GM10248 (cell line): ENCODE data around the gene TMEM212.

Experiments used
- CTCF ChIA-PET: fragments of 300-600 bp; sonication (Branson Sonifier 250); formaldehyde crosslinking; extraction: SDS; loops from one replicate; lab custom pipeline; 2021; ENCODE audit warnings: antibody characterized with exemption; lab: Yijun Ruan, JAX
- POLR2A ChIA-PET: fragments of 350-650 bp; sonication (Branson Sonifier 250); formaldehyde crosslinking; extraction: SDS; loops from one replicate; lab custom pipeline; 2020; ENCODE audit warnings: antibody characterized with exemption; lab: Yijun Ruan, JAX
- DNase-seq: peaks from one replicate; pipeline ENCODE4 v3.0.0; 2012; ENCODE audit errors: extremely low spot score
- TF ChIP-seq, protein P1 (sequence below): IDR thresholded peaks from 2 replicates; pipeline ENCODE4 v1.5.1; 2012; ENCODE audit warnings: mild to moderate bottlenecking, low read depth; ENCODE audit errors: extremely low read depth, missing control alignments, control extremely low read depth

TMEM212 gene

DNA sequence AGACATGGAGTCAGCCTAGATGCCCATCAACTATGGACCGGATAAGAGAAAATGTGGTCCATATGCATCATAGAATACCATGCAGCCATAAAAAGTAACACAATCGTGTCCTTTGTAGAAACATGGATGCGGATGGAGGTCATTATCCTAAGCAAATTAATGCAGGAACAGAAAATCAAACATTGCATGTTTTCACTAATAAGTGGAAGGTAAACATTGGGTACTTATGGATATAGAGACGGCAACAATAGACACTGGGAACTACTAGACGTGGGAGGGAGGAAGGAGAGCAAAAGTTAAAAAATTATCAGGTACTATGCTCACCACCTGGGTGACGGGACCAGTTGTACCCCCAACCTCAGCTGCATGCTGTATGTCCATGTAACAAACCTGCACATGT lies 35.3 kb upstream of the TMEM212 start:
- no peak for DNase-seq
- CTCF ChIA-PET: no interaction called here
- POLR2A ChIA-PET: no interaction called here
- TF ChIP-seq, protein P1, sequence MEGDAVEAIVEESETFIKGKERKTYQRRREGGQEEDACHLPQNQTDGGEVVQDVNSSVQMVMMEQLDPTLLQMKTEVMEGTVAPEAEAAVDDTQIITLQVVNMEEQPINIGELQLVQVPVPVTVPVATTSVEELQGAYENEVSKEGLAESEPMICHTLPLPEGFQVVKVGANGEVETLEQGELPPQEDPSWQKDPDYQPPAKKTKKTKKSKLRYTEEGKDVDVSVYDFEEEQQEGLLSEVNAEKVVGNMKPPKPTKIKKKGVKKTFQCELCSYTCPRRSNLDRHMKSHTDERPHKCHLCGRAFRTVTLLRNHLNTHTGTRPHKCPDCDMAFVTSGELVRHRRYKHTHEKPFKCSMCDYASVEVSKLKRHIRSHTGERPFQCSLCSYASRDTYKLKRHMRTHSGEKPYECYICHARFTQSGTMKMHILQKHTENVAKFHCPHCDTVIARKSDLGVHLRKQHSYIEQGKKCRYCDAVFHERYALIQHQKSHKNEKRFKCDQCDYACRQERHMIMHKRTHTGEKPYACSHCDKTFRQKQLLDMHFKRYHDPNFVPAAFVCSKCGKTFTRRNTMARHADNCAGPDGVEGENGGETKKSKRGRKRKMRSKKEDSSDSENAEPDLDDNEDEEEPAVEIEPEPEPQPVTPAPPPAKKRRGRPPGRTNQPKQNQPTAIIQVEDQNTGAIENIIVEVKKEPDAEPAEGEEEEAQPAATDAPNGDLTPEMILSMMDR: no peak

DNA sequence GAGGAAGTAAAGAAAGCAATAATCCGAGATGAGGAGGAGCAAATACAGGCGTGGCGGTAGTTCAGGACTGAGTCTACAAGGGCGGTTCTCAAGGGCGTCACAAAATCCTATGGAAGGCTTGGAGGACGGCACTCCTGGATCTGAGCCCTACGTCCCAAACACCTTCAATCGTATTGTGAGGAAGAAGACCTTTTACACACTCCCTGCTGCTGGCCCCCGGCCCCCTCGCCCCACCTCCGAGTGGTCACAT lies 33.6 kb upstream of the TMEM212 start:
- CTCF ChIA-PET: interaction anchor here (1.1 to 1.9 kb wide), 2 partner anchors 24 to 37 kb away, joined by 4 to 5 read pairs; no protein-coding TSS in a partner anchor
- TF ChIP-seq, protein P1: no peak
- DNase-seq: no peak
- POLR2A ChIA-PET: no interaction called here

DNA sequence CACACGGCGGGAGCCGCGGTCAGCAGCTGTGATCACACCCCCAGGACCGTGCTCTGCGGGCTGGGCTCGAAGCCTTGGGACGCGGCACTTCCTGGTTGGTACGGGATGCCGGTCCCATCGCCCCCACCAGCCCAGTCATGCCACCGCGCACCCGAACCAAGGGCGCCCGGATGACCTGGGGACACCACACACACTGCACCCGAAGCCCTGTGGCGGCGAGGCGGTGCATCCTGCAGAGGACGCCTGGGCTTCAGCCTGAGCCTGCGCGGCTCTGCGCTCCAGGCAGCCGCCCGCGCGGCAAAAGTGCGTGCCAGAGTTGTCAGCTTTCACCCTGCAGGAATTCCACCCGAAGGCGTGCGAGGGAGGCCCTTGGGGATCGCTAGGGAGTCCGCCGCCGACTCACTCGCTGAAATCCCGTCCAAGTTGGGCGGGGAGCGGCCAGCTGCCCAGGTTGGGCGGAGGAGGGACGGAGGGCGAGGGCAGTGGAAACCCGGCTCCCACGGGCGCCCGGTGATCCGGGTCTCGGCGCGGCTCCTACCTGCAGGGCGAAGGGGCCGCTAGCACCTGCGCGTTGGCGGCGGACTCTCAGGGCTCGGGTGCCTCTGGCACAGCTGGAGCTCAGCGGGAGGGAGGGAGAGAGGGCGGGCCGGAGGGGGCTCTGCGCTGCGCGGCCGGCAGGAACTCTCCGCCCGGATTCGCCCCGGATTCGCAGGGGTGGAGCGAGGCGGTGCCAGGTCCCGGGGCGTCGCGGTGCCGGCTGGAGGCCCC lies 33.1 kb upstream of the TMEM212 start, which contains the start of gene PLD1:
Gene PLD1, minus strand, starts transcription at position 623 of the 768 bp plus-strand sequence. CDS start 72,432 bp downstream, outside the sequence.
- CTCF ChIA-PET: interaction anchor here (1.1 to 1.9 kb wide), 2 partner anchors 24 to 38 kb away, joined by 4 to 5 read pairs; no protein-coding TSS in a partner anchor
- peak; percentile 72 for DNase-seq
- TF ChIP-seq, protein P1: no peak
- POLR2A ChIA-PET: no interaction called here

DNA sequence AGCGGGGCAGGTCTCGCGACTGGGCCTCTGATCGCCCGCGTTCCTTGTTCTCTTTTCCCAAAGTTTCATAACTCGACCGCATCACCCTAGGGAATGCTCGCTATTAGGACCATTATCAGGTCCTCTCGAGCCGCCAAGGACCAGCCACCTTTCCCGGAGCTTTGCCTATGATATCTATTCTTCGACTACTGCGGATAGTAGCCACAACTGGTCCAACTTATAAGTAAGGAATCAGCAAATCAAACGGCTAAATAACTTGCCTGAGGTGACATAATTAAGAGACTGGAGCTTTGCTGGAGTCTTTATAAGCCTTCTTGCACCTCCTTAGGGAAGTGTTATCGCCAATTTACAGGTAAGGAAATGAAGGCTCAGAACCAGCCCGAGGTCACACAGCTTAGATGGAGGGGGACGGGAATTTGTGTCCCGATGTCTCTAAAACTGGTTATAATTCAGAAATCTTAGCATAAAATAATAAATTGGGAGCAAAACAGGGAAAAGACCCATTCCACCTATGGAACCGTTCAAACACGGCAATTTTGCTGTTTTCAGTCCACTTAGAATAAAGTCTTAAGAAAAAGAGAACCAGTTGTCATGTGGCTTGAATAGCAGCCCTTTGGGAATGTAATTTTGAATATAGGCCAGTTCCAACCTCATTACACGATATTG lies 32.4 kb upstream of the TMEM212 start:
- POLR2A ChIA-PET: no interaction called here
- DNase-seq: no peak
- CTCF ChIA-PET: interaction anchor here (1.1 to 1.9 kb wide), 2 partner anchors 23 to 38 kb away, joined by 4 to 5 read pairs; no protein-coding TSS in a partner anchor
- TF ChIP-seq, protein P1: no peak

DNA sequence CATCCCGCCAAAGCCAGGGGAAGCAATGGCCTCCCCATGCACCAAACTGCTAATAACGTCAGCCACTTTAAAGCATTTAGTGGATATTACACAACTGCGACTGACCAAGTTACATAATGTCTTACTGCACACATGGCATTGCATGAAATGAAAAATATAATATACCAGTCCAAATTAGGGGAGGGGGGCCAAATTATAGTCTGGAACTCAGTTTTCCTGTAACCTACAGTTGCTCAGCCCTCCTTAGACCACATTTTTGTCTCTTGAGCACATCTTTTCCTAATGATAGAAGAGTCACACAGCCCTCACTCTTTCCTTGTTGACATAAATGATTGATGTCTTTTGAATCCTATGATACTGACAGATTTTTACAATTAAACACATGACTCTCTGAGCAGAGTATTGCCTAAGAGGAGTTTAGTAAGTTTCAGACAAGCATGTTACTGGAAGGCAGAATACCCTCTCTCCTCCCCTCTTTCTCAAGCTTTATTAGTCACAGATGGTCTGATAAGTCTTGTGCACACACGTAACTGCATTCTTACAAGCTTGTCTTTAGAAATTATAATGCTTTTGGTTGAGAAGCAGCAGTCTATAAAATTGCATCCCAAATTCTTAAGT lies 31.7 kb upstream of the TMEM212 start:
- TF ChIP-seq, protein P1: no peak
- POLR2A ChIA-PET: no interaction called here
- CTCF ChIA-PET: no interaction called here
- no peak for DNase-seq

DNA sequence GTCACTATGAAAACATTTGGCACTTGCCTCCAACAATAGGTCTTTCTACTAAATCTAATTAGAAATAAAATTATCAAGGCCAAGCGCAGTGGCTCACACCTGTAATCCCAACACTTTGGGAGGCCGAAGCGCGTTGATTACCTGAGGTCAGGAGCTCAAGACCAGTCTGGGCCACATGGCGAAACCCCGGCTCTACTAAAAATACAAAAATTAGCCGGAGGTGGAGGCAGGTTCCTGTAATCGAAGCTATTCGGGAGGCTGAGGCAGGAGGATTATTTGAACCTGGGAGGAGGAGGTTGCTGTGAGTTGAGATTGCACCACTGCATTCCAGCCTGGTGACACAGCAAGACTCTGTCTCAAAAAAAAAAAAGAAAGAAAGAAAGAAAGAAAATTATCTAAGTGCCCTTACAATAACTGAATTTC lies 31.2 kb upstream of the TMEM212 start:
- CTCF ChIA-PET: no interaction called here
- POLR2A ChIA-PET: no interaction called here
- TF ChIP-seq, protein P1: no peak
- DNase-seq: no peak
